K562 (cell line): ENCODE data around the gene AUNIP. TPM values are rescaled to one million over a fixed set of nuclear protein-coding genes. Genes with fewer than 3 reads are reported as not detected.

Experiments used
- BRD9 ChIP-seq: fragments of 450-650 bp; IDR thresholded peaks from 2 replicates; pipeline ENCODE4 v1.6.1; 2018; ENCODE audit warnings: low read depth; ENCODE audit not compliant: partially characterized antibody
- BRF1 ChIP-seq: IDR thresholded peaks from 3 replicates; pipeline ENCODE4 v1.6.1; 2011; ENCODE audit warnings: borderline replicate concordance, mild to moderate bottlenecking; ENCODE audit not compliant: insufficient read length; ENCODE audit errors: extremely low read depth
- CREB1 ChIP-seq, 2 experiments: sonication (generic) in 1 of 2; formaldehyde crosslinking in 1 of 2; IDR thresholded peaks; 2 replicates each; pipeline versions ENCODE4 v1.6.1 to v1.8.0; 2012 to 2022; ENCODE audit warnings: inconsistent platforms in 1 of 2, mild to moderate bottlenecking in 1 of 2, missing genetic modification reagents in 1 of 2, moderate library complexity in 1 of 2
- DEAF1 ChIP-seq: fragments of 450-650 bp; formaldehyde crosslinking; IDR thresholded peaks from 2 replicates; pipeline ENCODE4 v1.4.0; 2020; ENCODE audit warnings: mild to moderate bottlenecking, moderate library complexity
- DIDO1 ChIP-seq: fragments of 450-650 bp; IDR thresholded peaks from 2 replicates; pipeline ENCODE4 v1.6.1; 2016; ENCODE audit warnings: low read depth, missing biosample characterization, missing genetic modification characterization
- GABPA ChIP-seq: fragments of 200-800 bp; sonication (Bioruptor generic); conservative IDR thresholded peaks from 2 replicates; pipeline ENCODE4 v1.6.1; 2016; ENCODE audit warnings: low read depth, missing genetic modification characterization, missing compliant biosample characterization
- ILF3 ChIP-seq: fragments of 450-650 bp; IDR thresholded peaks from 2 replicates; pipeline ENCODE4 v1.6.1; 2018; ENCODE audit warnings: antibody characterized with exemption, mild to moderate bottlenecking, moderate library complexity, borderline replicate concordance
- MECOM ChIP-seq: fragments of 250-450 bp; sonication (Bioruptor Pico); IDR thresholded peaks from 2 replicates; pipeline ENCODE4 v1.8.0; 2022; ENCODE audit warnings: inconsistent platforms
- NONO ChIP-seq, 2 experiments: fragments of 200-400 bp in 1 of 2; fragments of 450-650 bp in 1 of 2; formaldehyde crosslinking in 1 of 2; IDR thresholded peaks; 2 replicates each; pipeline ENCODE4 v1.6.1; 2017; ENCODE audit warnings: low read depth in 2 of 2, mild to moderate bottlenecking in 2 of 2, moderate library complexity in 2 of 2, low read length in 1 of 2
- POLR2AphosphoS5 ChIP-seq: IDR thresholded peaks from 2 replicates; pipeline ENCODE4 v1.6.1; 2011; ENCODE audit warnings: mild to moderate bottlenecking, low read depth, low read length, moderate library complexity; ENCODE audit not compliant: control insufficient read depth, insufficient read depth
- POLR2G ChIP-seq: fragments of 200-400 bp; formaldehyde crosslinking; IDR thresholded peaks from 2 replicates; pipeline ENCODE4 v1.6.1; 2017; ENCODE audit warnings: low read depth, mild to moderate bottlenecking, antibody characterized with exemption, low read length, moderate library complexity
- PRPF4 ChIP-seq: fragments of 200-400 bp; formaldehyde crosslinking; IDR thresholded peaks from one replicate; pipeline ENCODE4 v1.6.1; 2017; ENCODE audit warnings: low read length, low read depth, mild to moderate bottlenecking; ENCODE audit not compliant: insufficient read depth, poor library complexity, severe bottlenecking
- RAD51 ChIP-seq: fragments of 450-650 bp; IDR thresholded peaks from 2 replicates; pipeline ENCODE4 v1.7.1; 2016; ENCODE audit warnings: low read depth, mild to moderate bottlenecking, borderline replicate concordance
- SP2 ChIP-seq: IDR thresholded peaks from 2 replicates; pipeline ENCODE4 v1.6.1; 2011; ENCODE audit warnings: mild to moderate bottlenecking, low read depth, low read length, moderate library complexity; ENCODE audit not compliant: poor library complexity, severe bottlenecking; ENCODE audit errors: extremely low read depth
- SREBF1 ChIP-seq: fragments of 150-350 bp; IDR thresholded peaks from 2 replicates; pipeline ENCODE4 v1.6.1; 2014; ENCODE audit warnings: antibody characterized with exemption, low read depth, low read length, borderline replicate concordance
- TRIM28 ChIP-seq: fragments of 450-650 bp; IDR thresholded peaks from 2 replicates; pipeline ENCODE4 v1.6.1; 2017
- TSC22D4 ChIP-seq: fragments of 450-650 bp; IDR thresholded peaks from 2 replicates; pipeline ENCODE4 v1.6.1; 2016; ENCODE audit warnings: missing genetic modification characterization, missing biosample characterization, control low read depth
- U2AF1 ChIP-seq: fragments of 200-400 bp; formaldehyde crosslinking; optimal IDR thresholded peaks from 2 replicates; pipeline ENCODE3; 2017; ENCODE audit warnings: mild to moderate bottlenecking, low read depth, low read length, moderate library complexity
- ZBTB17 ChIP-seq: fragments of 450-650 bp; formaldehyde crosslinking; IDR thresholded peaks from 2 replicates; pipeline ENCODE4 v1.4.0; 2020; ENCODE audit warnings: mild to moderate bottlenecking
- ZFP1 ChIP-seq: fragments of 450-650 bp; formaldehyde crosslinking; IDR thresholded peaks from 2 replicates; pipeline ENCODE4 v1.4.0; 2020; ENCODE audit warnings: mild to moderate bottlenecking, mixed read lengths
- ZNF655 ChIP-seq: fragments of 250-450 bp; sonication (Bioruptor Pico); IDR thresholded peaks from 2 replicates; pipeline ENCODE4 v1.5.0; 2021
- ZNF75A ChIP-seq: fragments of 450-650 bp; formaldehyde crosslinking; IDR thresholded peaks from 2 replicates; pipeline ENCODE4 v1.4.0; 2020; ENCODE audit warnings: mild to moderate bottlenecking
- polyA plus RNA-seq, 8 experiments: library from polyadenylated mRNA; depleted of rRNA in 4 of 8; stranded (reverse) in 5 of 8; unstranded in 3 of 8; fragments of >200 nt; fragmentation: Nextera tagmentation in 2 of 8; fragmentation: Illumina TruSeq in 1 of 8; extraction: Ambion mirVana in 2 of 8; extraction: Trizol in 1 of 8; gene quantifications; 2 replicates each; pipeline versions ENCODE4 v1.2.1 to v1.2.3, GENCODE V29; 2011 to 2014; ENCODE audit warnings: inconsistent platforms in 1 of 8, missing spikeins in 1 of 8
- total RNA-seq, 7 experiments: library from RNA; depleted of rRNA in 6 of 7; stranded (reverse); fragments of >200 nt in 6 of 7; fragmentation: Illumina TruSeq in 2 of 7; extraction: Trizol in 2 of 7; gene quantifications; 2 replicates each; pipeline versions ENCODE4 v1.2.1 to v1.2.3, GENCODE V29; 2011 to 2021; ENCODE audit warnings: low replicate concordance in 1 of 7

Gene AUNIP
- total and polyA plus RNA-seq, 9 of the 15 experiments (the other 6 are each of a cell fraction or from before 2014, with no cell fraction given) = 12.1 to 53.8 (median 47.1) TPM

- TF ChIP-seq NONO (IDR thresholded peaks at IDR 0.05; ENCODE audit: low read depth in 2 of 2, low read length in 1 of 2) (peak in 1 of 2 experiments; percentile 39; a peak in 1 of 4 replicates), POLR2AphosphoS5 (no peak), TSC22D4 (tag) (no peak), RAD51 (no peak), DEAF1 (CRISPR knock-in tag) (peak; percentile 90), SP2 (no peak), TRIM28 (no peak), ZFP1 (CRISPR knock-in tag) (no peak), BRD9 (no peak), ILF3 (no peak), BRF1 (no peak), DIDO1 (tag) (no peak), ZNF75A (CRISPR knock-in tag) (no peak), SREBF1 (no peak), MECOM (no peak), GABPA (tag) (no peak), ZNF655 (no peak), PRPF4 (no peak), CREB1 (IDR thresholded peaks at IDR 0.05) (no peak), CREB1 (CRISPR knock-in tag; IDR thresholded peaks at IDR 0.05) (peak; percentile 53; the same call in 1 of the 2 replicates), POLR2G (peak; percentile 62), ZBTB17 (peak; percentile 33; the same call in 1 of the 2 replicates), U2AF1 (no peak)
Measured at GRCh38 chr1:25810341-25811299, 48.6 kb downstream of the AUNIP start (continued).
